ENCODE data around the gene JARID2.

JARID2 gene

DNA sequence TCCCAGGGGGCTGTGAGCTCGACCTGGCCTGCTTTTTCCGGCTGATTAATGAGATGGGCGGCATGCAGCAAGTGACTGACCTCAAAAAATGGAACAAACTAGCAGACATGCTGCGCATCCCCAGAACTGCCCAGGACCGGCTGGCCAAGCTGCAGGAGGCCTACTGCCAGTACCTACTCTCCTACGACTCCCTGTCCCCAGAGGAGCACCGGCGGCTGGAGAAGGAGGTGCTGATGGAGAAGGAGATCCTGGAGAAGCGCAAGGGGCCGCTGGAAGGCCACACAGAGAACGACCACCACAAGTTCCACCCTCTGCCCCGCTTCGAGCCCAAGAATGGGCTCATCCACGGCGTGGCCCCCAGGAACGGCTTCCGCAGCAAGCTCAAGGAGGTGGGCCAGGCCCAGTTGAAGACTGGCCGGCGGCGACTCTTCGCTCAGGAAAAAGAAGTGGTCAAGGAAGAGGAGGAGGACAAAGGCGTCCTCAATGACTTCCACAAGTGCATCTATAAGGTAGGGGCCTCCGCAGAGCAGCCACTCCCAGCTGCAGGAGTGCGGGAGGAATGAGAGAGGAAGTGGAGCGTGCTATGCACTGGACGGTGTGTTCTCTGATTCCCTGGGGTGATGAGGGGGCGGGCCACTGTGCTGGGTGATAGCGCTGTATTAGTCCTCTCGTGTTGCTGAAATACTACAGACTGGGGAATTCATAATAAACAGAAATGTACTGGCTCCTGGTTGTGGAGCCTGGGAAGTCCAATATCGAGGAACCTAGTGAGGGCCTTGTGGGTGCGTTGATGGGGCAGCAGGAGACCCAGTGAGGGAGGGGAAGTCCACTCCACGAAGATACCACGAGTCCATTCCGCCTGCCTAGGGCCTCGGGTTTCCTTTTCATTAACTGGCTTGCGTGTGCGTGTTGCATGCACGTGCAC lies 255.3 kb downstream of the JARID2 start:
- no peak for DNase-seq

- no peak for DNase-seq
Observed at GRCh38 chr6:15501826-15502445, 256.1 kb downstream of the JARID2 start.

DNA sequence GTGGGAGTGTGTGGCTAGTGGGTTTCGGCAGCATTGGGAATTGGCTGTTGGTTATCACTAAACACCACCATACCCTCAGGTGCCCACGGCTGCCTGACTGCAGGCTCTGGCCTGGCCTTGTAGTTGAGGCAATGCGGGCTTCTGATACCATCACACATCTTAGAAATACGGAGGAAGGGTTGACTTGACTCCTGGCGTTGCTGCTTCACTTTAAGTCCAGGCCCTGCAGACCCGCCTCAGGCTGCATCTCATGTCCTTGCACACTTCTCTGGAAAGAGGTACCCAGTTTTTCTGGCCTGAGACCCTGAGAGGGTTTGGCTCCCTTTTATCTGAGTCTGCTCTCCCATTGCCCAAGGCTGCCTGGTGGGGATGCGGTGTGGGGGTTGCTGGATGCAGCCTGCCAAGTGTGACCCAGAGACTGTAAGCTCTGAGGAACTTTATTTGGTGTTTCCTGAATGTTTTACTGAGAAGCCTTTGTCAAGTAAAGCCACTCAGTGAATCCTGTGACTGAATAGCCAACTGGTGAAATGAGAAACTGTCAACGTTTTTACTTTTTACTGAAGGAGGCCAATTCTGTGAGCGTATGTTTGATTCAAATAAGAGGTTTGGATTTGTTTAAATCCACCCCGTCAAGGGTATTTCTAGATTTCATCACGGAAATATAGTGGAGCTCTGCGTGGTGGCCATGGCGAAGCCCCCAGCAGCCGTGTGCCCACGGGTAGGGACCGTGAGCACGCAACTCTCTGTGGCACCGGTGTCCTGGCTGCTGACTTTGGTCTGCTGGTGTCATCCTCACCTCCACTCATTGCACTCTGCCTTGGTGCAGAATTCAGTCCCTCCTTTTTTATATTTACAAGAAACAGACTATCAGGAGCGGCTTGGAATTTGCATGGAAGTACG lies 256.8 kb downstream of the JARID2 start:
- no peak for DNase-seq

- DNase-seq, result no peak
Observed at GRCh38 chr6:15503346-15503680, 257.4 kb downstream of the JARID2 start.

GRCh38 chr6:15504040-15504495 lies 258.2 kb downstream of the JARID2 start:
- DNase-seq, result no peak

GRCh38 chr6:15504581-15505350 lies 258.9 kb downstream of the JARID2 start:
- no peak for DNase-seq

DNA sequence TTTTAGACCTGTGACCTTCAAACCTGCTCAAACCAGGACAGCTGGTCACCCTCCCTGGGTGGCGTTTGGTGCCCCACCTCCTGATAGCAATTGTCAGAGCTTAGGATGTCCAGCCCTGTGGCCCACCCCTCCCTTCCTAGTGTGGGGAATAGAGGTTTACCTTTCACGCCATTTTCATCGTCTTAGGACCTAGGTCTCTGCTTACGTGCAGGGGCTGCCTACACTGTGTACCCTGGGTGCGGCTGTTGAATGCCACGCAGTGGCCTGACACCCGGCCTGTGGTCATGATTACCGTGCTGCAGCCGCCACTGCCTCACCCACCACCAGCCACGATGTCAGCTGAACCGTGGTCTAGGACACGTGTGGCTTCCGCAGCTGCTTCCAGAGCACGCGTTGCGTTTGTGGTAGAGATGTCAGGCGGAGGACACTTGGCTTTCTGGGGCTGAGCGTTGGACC lies 259.6 kb downstream of the JARID2 start:
- no peak for DNase-seq

- DNase-seq, result no peak
Observed at GRCh38 chr6:15506066-15506465, 260.2 kb downstream of the JARID2 start.

- no peak for DNase-seq
Observed at GRCh38 chr6:15507221-15507620, 261.4 kb downstream of the JARID2 start.

GRCh38 chr6:15507746-15508145 lies 261.9 kb downstream of the JARID2 start:
- DNase-seq, result no peak

DNA sequence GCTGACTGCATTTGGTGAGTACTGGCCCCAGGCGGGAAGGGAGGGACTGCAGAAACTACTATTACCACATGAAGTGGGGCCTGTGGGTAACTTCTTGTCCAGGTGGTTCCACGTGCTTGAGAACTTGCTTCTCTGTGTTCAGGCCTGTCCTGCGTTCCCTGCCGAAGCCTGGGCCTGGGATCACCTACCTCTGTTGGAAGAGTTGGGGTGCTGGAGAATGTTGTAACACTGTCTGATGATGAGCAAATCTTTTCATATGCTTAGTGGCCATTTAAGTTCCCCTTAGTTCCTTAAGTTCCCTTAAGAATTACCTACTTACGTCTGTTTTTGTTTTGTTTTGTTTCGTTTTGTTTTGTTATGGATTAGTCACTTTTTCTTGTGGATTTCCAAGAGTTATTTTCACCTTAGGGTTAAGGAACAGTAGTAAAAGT lies 262.6 kb downstream of the JARID2 start:
- DNase-seq, result no peak

GRCh38 chr6:15508931-15509330 lies 263.1 kb downstream of the JARID2 start:
- DNase-seq, result no peak

GRCh38 chr6:15509335-15509933 lies 263.6 kb downstream of the JARID2 start:
- DNase-seq, result no peak

GRCh38 chr6:15510121-15510520 lies 264.3 kb downstream of the JARID2 start:
- no peak for DNase-seq

GRCh38 chr6:15510536-15511247 lies 264.8 kb downstream of the JARID2 start:
- no peak for DNase-seq

DNA sequence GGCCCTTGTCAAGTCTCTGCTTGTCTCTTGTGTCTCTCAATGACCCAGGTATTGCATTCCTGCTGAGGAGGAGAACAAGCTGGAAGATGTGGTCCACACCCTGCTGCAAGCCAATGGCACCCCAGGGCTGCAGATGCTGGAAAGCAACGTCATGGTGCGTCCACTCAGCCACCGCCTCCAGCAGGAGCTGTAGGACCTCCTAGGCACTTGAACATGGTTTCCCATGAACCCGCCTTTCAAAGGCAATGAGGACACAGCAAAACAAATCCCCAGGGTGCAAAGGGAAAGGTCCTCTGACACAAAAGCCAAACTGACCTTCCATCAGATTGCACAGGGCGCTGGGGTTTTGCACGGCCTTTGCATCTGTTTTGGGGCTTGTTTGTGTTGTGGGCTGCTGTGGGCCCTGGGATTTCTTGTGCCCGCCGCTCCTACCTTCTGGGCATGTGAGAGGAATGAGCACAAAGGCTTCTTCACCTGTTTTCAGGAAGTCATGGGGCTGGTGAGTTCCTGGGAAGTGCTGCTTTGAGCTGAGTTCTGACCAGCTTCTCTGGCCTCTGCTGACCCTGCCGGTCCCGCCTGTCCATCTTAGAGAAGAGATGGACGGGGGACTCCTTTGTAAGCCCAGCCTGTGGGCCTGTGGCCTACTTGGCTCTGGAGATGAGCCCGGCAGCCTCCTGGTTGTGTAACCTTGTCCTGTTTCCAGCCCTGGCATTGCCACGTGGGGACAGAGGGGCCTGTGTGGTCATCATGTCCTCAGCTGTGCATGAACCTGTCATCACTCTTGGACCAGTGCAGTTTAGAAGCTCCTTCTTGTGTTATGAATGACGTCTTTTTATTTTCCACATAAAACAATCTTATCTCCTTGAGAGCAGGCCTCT lies 265.6 kb downstream of the JARID2 start:
- DNase-seq, result no peak

- DNase-seq, result no peak
Observed at GRCh38 chr6:15512126-15512525, 266.3 kb downstream of the JARID2 start.

DNA sequence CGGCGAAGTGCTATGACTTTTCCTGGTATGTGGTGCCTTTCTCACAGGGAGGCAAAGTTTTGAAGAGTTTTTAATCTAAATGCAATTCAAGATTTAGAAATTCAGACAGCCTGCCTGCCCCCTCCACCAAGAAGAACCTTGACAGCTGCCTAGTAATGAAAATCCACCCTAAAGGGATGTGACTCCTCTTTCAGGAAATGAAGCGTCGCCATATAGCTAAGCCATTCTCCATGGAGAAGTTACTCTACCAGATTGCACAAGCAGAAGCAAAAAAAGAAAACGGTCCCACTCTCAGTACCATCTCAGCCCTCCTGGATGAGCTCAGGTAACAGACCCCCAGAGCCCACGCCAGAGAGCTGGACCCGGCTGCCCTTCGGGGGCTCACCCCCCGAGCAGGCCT lies 266.9 kb downstream of the JARID2 start:
- no peak for DNase-seq

- DNase-seq, result no peak
Observed at GRCh38 chr6:15513131-15513771, 267.4 kb downstream of the JARID2 start.
